ENCODE measurements around the gene PIGV.

DNA sequence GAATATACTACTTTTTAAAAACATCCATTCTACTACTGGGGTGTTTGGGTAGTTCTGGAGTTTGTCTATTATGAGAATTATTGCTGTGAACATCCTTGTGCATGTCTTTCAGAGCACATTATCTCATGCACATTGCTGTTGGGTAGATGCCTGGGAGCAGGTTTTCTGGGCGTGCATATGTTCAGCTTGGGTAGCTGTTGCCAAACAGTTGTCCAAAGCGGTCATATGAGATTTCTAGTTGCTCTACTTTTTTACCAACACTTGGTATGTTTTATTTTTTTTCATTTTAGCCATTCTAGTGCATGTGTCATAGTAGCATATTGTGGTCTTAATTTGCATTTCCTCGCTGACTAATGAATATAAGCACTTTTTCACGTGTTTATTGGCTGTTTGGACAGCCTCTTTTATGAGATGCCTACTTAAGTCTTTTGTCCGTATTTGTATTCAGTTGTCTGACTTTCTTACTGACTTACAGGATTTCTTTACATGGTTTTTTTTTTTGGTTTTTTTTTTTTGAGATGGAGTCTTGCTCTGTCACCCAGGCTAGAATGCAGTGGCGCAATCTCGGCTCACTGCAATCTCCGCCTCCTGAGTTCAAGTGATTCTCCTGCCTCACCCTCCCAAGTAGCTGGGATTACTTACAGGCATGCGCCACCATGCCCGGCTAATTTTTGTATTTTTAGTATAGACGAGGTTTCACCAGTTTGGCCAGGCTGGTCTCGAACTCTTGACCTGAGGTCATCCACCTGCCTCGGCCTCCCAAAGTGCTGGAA, 56.9 kb downstream of the PIGV start:
- TF ChIP-seq, protein P1, sequence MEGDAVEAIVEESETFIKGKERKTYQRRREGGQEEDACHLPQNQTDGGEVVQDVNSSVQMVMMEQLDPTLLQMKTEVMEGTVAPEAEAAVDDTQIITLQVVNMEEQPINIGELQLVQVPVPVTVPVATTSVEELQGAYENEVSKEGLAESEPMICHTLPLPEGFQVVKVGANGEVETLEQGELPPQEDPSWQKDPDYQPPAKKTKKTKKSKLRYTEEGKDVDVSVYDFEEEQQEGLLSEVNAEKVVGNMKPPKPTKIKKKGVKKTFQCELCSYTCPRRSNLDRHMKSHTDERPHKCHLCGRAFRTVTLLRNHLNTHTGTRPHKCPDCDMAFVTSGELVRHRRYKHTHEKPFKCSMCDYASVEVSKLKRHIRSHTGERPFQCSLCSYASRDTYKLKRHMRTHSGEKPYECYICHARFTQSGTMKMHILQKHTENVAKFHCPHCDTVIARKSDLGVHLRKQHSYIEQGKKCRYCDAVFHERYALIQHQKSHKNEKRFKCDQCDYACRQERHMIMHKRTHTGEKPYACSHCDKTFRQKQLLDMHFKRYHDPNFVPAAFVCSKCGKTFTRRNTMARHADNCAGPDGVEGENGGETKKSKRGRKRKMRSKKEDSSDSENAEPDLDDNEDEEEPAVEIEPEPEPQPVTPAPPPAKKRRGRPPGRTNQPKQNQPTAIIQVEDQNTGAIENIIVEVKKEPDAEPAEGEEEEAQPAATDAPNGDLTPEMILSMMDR (IDR thresholded peaks at IDR 0.05; ENCODE audit: low read depth, low read length): no peak
- TF ChIP-seq POLR2A (IDR thresholded peaks at IDR 0.05; ENCODE audit: extremely low read depth, insufficient read length) (no peak), MYC (IDR thresholded peaks at IDR 0.05; ENCODE audit: low read depth, low read length) (no peak)
- TF ChIP-seq, protein P2, sequence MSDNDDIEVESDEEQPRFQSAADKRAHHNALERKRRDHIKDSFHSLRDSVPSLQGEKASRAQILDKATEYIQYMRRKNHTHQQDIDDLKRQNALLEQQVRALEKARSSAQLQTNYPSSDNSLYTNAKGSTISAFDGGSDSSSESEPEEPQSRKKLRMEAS (IDR thresholded peaks at IDR 0.05; ENCODE audit: low read depth, low read length): no peak
